GM21723 (cell line): Measurements from ENCODE around the gene DDTL.

Experiments used
- ATAC-seq: cut with Tn5 transposase; IDR thresholded peaks from one replicate; pipeline ENCODE4 v1.9.1; 2021; ENCODE audit warnings: mild to moderate bottlenecking, moderate library complexity; ENCODE audit not compliant: unreplicated experiment

Gene DDTL

GRCh38 chr22:24003887-24004286 lies 37.2 kb downstream of the DDTL start:
- no peak for ATAC-seq

GRCh38 chr22:24005201-24005600 lies 38.5 kb downstream of the DDTL start, which contains the start of gene GSTT4:
Gene GSTT4 (minus strand): TSS chr22:24005453. CDS start chr22:24005356, 97 bp downstream.
- no peak for ATAC-seq

DNA sequence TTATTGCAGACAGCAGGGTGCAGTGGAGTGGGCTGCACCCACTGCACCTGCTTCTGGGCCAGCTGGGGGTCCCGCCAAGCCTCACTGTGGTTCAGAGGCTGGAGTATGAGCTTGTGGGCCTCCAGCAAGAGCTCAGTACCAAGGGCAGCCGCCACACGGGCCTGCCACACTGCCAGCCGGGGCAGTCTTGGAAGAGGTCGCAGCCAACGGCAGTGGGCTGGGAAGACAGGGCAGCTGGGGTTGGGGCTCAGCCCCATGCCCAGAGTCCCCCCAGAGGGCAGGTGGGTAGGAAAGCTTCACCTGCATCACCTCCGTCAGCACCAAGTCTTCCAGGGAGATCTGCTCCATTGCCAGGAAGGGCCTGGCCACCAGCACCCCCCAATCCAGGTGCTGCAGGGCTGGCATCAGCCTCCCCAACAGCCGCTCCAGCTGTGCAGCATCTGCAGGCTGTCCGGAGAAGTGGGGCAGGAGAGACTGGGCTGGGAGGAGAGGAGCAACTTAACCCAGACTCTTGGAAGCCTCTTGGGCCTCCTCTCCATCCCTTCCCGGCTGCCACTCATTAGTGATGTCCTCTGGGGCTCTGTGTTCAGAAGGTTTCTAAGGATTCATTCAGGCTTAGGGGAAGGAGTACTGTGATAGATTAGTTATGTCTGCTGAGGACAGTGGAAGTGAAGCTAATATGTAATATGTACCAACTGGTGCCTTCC lies 39.7 kb downstream of the DDTL start:
- ATAC-seq: no peak

GRCh38 chr22:24006914-24007214 lies 40.2 kb downstream of the DDTL start:
- no peak for ATAC-seq

- ATAC-seq: no peak
These were observed 40.7 kb downstream of the DDTL start for GRCh38 chr22:24007253-24008021.

- no peak for ATAC-seq
These were observed 41.3 kb downstream of the DDTL start for GRCh38 chr22:24008022-24008283.

- no peak for ATAC-seq
These were observed 41.9 kb downstream of the DDTL start for GRCh38 chr22:24008381-24009226.

- ATAC-seq: no peak
These were observed 42.7 kb downstream of the DDTL start for GRCh38 chr22:24009227-24010017.

GRCh38 chr22:24010018-24010391 lies 43.3 kb downstream of the DDTL start:
- ATAC-seq: no peak

DNA sequence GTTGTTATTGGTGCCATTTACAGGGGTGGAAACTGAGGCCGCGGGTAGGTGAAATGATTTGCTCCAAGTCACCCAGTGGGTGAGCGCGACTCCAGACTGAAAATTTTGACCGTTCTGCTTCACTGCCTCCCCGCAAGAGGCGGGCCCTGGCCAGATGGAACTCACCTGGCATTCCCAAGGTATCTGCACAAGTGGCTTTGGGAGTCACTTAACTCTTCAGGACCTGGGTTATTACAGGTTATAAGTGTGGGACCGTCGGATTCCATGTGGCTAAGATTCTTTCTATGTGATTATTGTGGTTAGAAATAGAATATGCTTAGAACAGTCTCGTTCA lies 45.0 kb downstream of the DDTL start:
- no peak for ATAC-seq

- ATAC-seq: no peak
These were observed 49.5 kb downstream of the DDTL start for GRCh38 chr22:24016156-24016555.

DNA sequence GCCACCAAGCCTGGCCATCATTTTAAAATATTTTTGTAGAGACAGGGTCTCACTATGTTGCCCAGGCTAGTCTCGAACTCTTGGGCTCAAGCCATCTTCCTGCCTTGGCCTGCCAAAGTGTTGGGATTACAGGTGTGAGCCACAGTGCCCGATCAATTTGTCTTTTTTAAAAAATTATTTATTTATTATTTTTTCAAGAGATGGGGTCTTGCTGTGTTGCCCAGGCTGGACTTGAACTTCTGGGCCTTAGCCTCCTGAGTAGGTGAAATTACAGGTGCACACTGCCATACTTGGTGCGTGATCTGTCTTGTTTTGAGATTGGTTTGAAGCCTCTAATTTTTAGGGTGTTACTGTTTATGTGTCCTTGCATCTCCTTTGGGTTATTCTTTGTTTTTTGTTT lies 54.6 kb downstream of the DDTL start:
- ATAC-seq: no peak
